Measurements from ENCODE around the gene PKMYT1. TPM values are rescaled to one million over a fixed set of nuclear protein-coding genes. Genes with fewer than 3 reads are reported as not detected.
A peak's percentile ranks its signal among the peaks of the same experiment; 100 is the strongest.

The PKMYT1 gene
- total RNA-seq, 2 donors from 2014 or later, result 88.5 to 101 TPM

GRCh38 chr16:3028716-3029319, 48.6 kb upstream of the PKMYT1 start:
- H3K9me3 ChIP-seq (ENCODE audit: control insufficient read depth, low read length), result no peaks in the 10 kb centered on the region
- peaks cover 3% of the 10 kb centered on the region for H3K4me1 Mint-ChIP-seq
- no peak overlapping the region for H3K27ac ChIP-seq (ENCODE audit: low read depth, low read length)
- no peak overlapping the region for H3K27ac Mint-ChIP-seq
- peaks cover 18% of the 10 kb centered on the region for H3K27me3 ChIP-seq (ENCODE audit: control insufficient read depth, insufficient read depth, low read length, poor library complexity, severe bottlenecking)
- no peaks in the 10 kb centered on the region for H3K4me1 ChIP-seq (ENCODE audit: control insufficient read depth, insufficient read depth, low read length)
- no peaks in the 10 kb centered on the region for H3K9me3 Mint-ChIP-seq
- no peak overlapping the region for H3K4me3 Mint-ChIP-seq
- H3K27me3 Mint-ChIP-seq (ENCODE audit: insufficient read depth), result peaks cover 37% of the 10 kb centered on the region
- H3K4me3 ChIP-seq (ENCODE audit: low read length), result no peak overlapping the region
- H3K9ac ChIP-seq (ENCODE audit: extremely low read depth, low read length, poor library complexity, severe bottlenecking), result no peak overlapping the region
- DNase-seq, result no peak
- peaks cover 19% of the 10 kb centered on the region for H3K36me3 ChIP-seq (ENCODE audit: control insufficient read depth, insufficient read depth, low read length)
- no peak for TF ChIP-seq CTCF (conservative IDR thresholded peaks at IDR 0.05)
- WGBS, 2 experiments (ENCODE audit: insufficient coverage in 1 of 2, insufficient read length in 1 of 2), result 86 to 89% methylated on average over 6 to 15 of the region's 15 CpGs
- peaks cover 21% of the 10 kb centered on the region for H3K36me3 Mint-ChIP-seq (ENCODE audit: low read depth)

GRCh38 chr16:3027983-3028715, 47.9 kb upstream of the PKMYT1 start:
- Mint-ChIP-seq H3K9me3 (no peaks in the 10 kb centered on the region), H3K27ac (no peak overlapping the region), H3K4me1 (peaks cover 4% of the 10 kb centered on the region), H3K27me3 (ENCODE audit: insufficient read depth) (peaks cover 31% of the 10 kb centered on the region), H3K36me3 (ENCODE audit: low read depth) (peaks cover 21% of the 10 kb centered on the region), H3K4me3 (no peak overlapping the region)
- H3K4me1 ChIP-seq (ENCODE audit: control insufficient read depth, insufficient read depth, low read length), result no peaks in the 10 kb centered on the region
- peak; percentile 98 for DNase-seq
- H3K27me3 ChIP-seq (ENCODE audit: control insufficient read depth, insufficient read depth, low read length, poor library complexity, severe bottlenecking), result peaks cover 11% of the 10 kb centered on the region
- no peak overlapping the region for H3K4me3 ChIP-seq (ENCODE audit: low read length)
- no peak overlapping the region for H3K27ac ChIP-seq (ENCODE audit: low read depth, low read length)
- no peaks in the 10 kb centered on the region for H3K9me3 ChIP-seq (ENCODE audit: control insufficient read depth, low read length)
- 9 to 18% methylated on average over 22 to 58 of the region's 58 CpGs for whole genome bisulfite sequencing, 2 experiments (ENCODE audit: insufficient coverage in 1 of 2, insufficient read length in 1 of 2)
- TF ChIP-seq CTCF (conservative IDR thresholded peaks at IDR 0.05), result peak; percentile 91
- H3K36me3 ChIP-seq (ENCODE audit: control insufficient read depth, insufficient read depth, low read length), result peaks cover 19% of the 10 kb centered on the region
- H3K9ac ChIP-seq (ENCODE audit: extremely low read depth, low read length, poor library complexity, severe bottlenecking), result no peak overlapping the region

- H3K4me3 ChIP-seq (ENCODE audit: low read length), result no peak overlapping the region
Observed at GRCh38 chr16:3027489-3027795, 47.2 kb upstream of the PKMYT1 start.

More at GRCh38 chr16:3027489-3027795, 47.2 kb upstream of the PKMYT1 start:
- no peaks in the 10 kb centered on the region for H3K9me3 Mint-ChIP-seq
- peaks cover 4% of the 10 kb centered on the region for H3K27me3 ChIP-seq (ENCODE audit: control insufficient read depth, insufficient read depth, low read length, poor library complexity, severe bottlenecking)
- 93% methylated on average over 8 of the region's 8 CpGs; no CpG with 5 or more reads in 1 of the 2 experiments for WGBS, 2 experiments (ENCODE audit: insufficient coverage in 1 of 2, insufficient read length in 1 of 2)
- DNase-seq, result no peak
- H3K9me3 ChIP-seq (ENCODE audit: control insufficient read depth, low read length), result no peaks in the 10 kb centered on the region
- peaks cover 25% of the 10 kb centered on the region for H3K27me3 Mint-ChIP-seq (ENCODE audit: insufficient read depth)
- peaks cover 24% of the 10 kb centered on the region for H3K36me3 ChIP-seq (ENCODE audit: control insufficient read depth, insufficient read depth, low read length)
- peaks cover 11% of the 10 kb centered on the region for H3K4me1 Mint-ChIP-seq
- no peak overlapping the region for H3K9ac ChIP-seq (ENCODE audit: extremely low read depth, low read length, poor library complexity, severe bottlenecking)
- no peak overlapping the region for H3K4me3 Mint-ChIP-seq
- TF ChIP-seq CTCF (conservative IDR thresholded peaks at IDR 0.05), result no peak
- H3K36me3 Mint-ChIP-seq (ENCODE audit: low read depth), result peaks cover 21% of the 10 kb centered on the region
- no peak overlapping the region for H3K27ac ChIP-seq (ENCODE audit: low read depth, low read length)
- no peak overlapping the region for H3K27ac Mint-ChIP-seq
- peaks cover 6% of the 10 kb centered on the region for H3K4me1 ChIP-seq (ENCODE audit: control insufficient read depth, insufficient read depth, low read length)
